H54 (cell line): ENCODE measurements around the gene NET1.
"Not testable (repeated sequence)": the region's sequence is repeated elsewhere in the genome, so short reads cannot be mapped to it uniquely, and the experiment has no call there.

Source experiments
- DNase-seq: peaks from one replicate; pipeline ENCODE4 v3.0.0; 2011; ENCODE audit warnings: low spot score, mixed read lengths; ENCODE audit not compliant: insufficient read length
- FAIRE-seq: peaks from 3 replicates; lab custom pipeline; 2011; peaks lifted over from hg19 to GRCh38; lab: Jason Lieb, UNC
- POLR2A ChIP-seq: IDR thresholded peaks from 2 replicates; pipeline ENCODE4 v1.6.1; 2011; ENCODE audit warnings: low read depth, mild to moderate bottlenecking, low read length

Gene NET1

GRCh38 chr10:5381187-5381586 lies 31.2 kb upstream of the NET1 start:
- FAIRE-seq (no peak), DNase-seq (no peak)
- TF ChIP-seq POLR2A, result no peak

GRCh38 chr10:5385224-5385623 lies 27.1 kb upstream of the NET1 start:
- no peak for FAIRE-seq
- no peak for DNase-seq

GRCh38 chr10:5387169-5387568 lies 25.2 kb upstream of the NET1 start:
- TF ChIP-seq POLR2A, result no peak
- DNase-seq (no peak), FAIRE-seq (no peak)

More at GRCh38 chr10:5385224-5385623, 27.1 kb upstream of the NET1 start:
- no peak for TF ChIP-seq POLR2A

GRCh38 chr10:5390607-5391205 lies 21.7 kb upstream of the NET1 start:
- FAIRE-seq (no peak), DNase-seq (no peak)
- TF ChIP-seq POLR2A, result no peak

- no peak for DNase-seq
- no peak for TF ChIP-seq POLR2A
- no peak for FAIRE-seq
Observed at GRCh38 chr10:5391790-5392189, 20.6 kb upstream of the NET1 start.

- no peak for TF ChIP-seq POLR2A
- FAIRE-seq, result no peak
- DNase-seq, result no peak
Observed at GRCh38 chr10:5393529-5393928, 18.8 kb upstream of the NET1 start.

- TF ChIP-seq POLR2A, result no peak
- FAIRE-seq (no peak), DNase-seq (no peak)
Observed at GRCh38 chr10:5395168-5395567, 17.2 kb upstream of the NET1 start.

GRCh38 chr10:5396556-5397300 lies 15.6 kb upstream of the NET1 start:
- TF ChIP-seq POLR2A, result no peak
- no peak for FAIRE-seq
- DNase-seq, result no peak

GRCh38 chr10:5399332-5399731 lies 13.0 kb upstream of the NET1 start:
- FAIRE-seq (no peak), DNase-seq (no peak)
- TF ChIP-seq POLR2A, result no peak

GRCh38 chr10:5400468-5401240 lies 11.7 kb upstream of the NET1 start:
- FAIRE-seq (no peak), DNase-seq (no peak)
- no peak for TF ChIP-seq POLR2A

GRCh38 chr10:5402798-5403197 lies 9.6 kb upstream of the NET1 start:
- FAIRE-seq (no peak), DNase-seq (no peak)
- no peak for TF ChIP-seq POLR2A

GRCh38 chr10:5404208-5405041 lies 7.9 kb upstream of the NET1 start, which contains the start of gene TUBAL3:
Gene TUBAL3 (minus strand): TSS chr10:5404828. CDS start chr10:5404792, 36 bp downstream.
- no peak for FAIRE-seq
- no peak for TF ChIP-seq POLR2A
- DNase-seq, result no peak

- TF ChIP-seq POLR2A, result no peak
- DNase-seq (no peak), FAIRE-seq (no peak)
Observed at GRCh38 chr10:5406918-5407317, 5.4 kb upstream of the NET1 start.

- not testable (repeated sequence) for FAIRE-seq, DNase-seq
Observed at GRCh38 chr10:5410787-5411186, 1.6 kb upstream of the NET1 start.
